HG02623 (cell line): ENCODE data around the gene PPARA.

Experiments used
- ATAC-seq: cut with Tn5 transposase; IDR thresholded peaks from one replicate; pipeline ENCODE4 v1.9.1; 2021; ENCODE audit warnings: moderate library complexity; ENCODE audit not compliant: unreplicated experiment

Gene PPARA

GRCh38 chr22:46150034-46150654 is at the start of gene PPARA:
Gene PPARA (plus strand): TSS chr22:46150526. CDS start chr22:46198384, 47,858 bp downstream.
- peak; percentile 75 for ATAC-seq

- no peak for ATAC-seq
These were observed 48.2 kb upstream of the PPARA start for GRCh38 chr22:46102159-46102558.

- ATAC-seq: no peak
These were observed 47.6 kb upstream of the PPARA start for GRCh38 chr22:46102752-46103151.

GRCh38 chr22:46103181-46103580 is 47.1 kb upstream of the PPARA start:
- no peak for ATAC-seq

- no peak for ATAC-seq
These were observed 46.7 kb upstream of the PPARA start for GRCh38 chr22:46103664-46104063.

- no peak for ATAC-seq
These were observed 46.0 kb upstream of the PPARA start for GRCh38 chr22:46104170-46104880.

GRCh38 chr22:46104881-46105493 is 45.3 kb upstream of the PPARA start:
- no peak for ATAC-seq

GRCh38 chr22:46105494-46106278 is 44.6 kb upstream of the PPARA start:
- ATAC-seq: no peak

- no peak for ATAC-seq
These were observed 43.9 kb upstream of the PPARA start for GRCh38 chr22:46106279-46107022.

- ATAC-seq: no peak
These were observed 43.1 kb upstream of the PPARA start for GRCh38 chr22:46107089-46107664.

- no peak for ATAC-seq
These were observed 42.4 kb upstream of the PPARA start for GRCh38 chr22:46107753-46108563.

GRCh38 chr22:46108564-46109473 is 41.5 kb upstream of the PPARA start:
- ATAC-seq: no peak

GRCh38 chr22:46109474-46110003 is 40.8 kb upstream of the PPARA start:
- ATAC-seq: no peak

GRCh38 chr22:46110215-46110614 is 40.1 kb upstream of the PPARA start:
- ATAC-seq: no peak

- no peak for ATAC-seq
These were observed 38.5 kb upstream of the PPARA start for GRCh38 chr22:46111645-46112306.

- ATAC-seq: no peak
These were observed 37.9 kb upstream of the PPARA start for GRCh38 chr22:46112405-46112804.

GRCh38 chr22:46113110-46113909 is 37.0 kb upstream of the PPARA start:
- ATAC-seq: no peak
